ENCODE results near the gene MRPL12. TPM values are rescaled to one million over a fixed set of nuclear protein-coding genes. Genes with fewer than 3 reads are reported as not detected.

The MRPL12 gene
- total and polyA plus RNA-seq, 9 of the 15 experiments (the other 6 are each of a cell fraction or from before 2014, with no cell fraction given), result 0.94 to 338 (median 100) TPM

GRCh38 chr17:81711814-81712467, 8.8 kb downstream of the MRPL12 start, which contains the start of gene SLC25A10 (continued):
- peak; percentile 75 for TF ChIP-seq GMEB1 (CRISPR knock-in tag; IDR thresholded peaks at IDR 0.05)
- TF ChIP-seq ELF4 (CRISPR knock-in tag; IDR thresholded peaks at IDR 0.05), result no peak
- TF ChIP-seq KAT8 (IDR thresholded peaks at IDR 0.05; ENCODE audit: low read depth), result no peak
- TF ChIP-seq, protein P1, sequence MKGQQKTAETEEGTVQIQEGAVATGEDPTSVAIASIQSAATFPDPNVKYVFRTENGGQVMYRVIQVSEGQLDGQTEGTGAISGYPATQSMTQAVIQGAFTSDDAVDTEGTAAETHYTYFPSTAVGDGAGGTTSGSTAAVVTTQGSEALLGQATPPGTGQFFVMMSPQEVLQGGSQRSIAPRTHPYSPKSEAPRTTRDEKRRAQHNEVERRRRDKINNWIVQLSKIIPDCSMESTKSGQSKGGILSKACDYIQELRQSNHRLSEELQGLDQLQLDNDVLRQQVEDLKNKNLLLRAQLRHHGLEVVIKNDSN (CRISPR knock-in tag; IDR thresholded peaks at IDR 0.05), result peak; percentile 89
- TF ChIP-seq IRF2 (CRISPR knock-in tag; IDR thresholded peaks at IDR 0.05), result no peak
- TF ChIP-seq, protein P2, sequence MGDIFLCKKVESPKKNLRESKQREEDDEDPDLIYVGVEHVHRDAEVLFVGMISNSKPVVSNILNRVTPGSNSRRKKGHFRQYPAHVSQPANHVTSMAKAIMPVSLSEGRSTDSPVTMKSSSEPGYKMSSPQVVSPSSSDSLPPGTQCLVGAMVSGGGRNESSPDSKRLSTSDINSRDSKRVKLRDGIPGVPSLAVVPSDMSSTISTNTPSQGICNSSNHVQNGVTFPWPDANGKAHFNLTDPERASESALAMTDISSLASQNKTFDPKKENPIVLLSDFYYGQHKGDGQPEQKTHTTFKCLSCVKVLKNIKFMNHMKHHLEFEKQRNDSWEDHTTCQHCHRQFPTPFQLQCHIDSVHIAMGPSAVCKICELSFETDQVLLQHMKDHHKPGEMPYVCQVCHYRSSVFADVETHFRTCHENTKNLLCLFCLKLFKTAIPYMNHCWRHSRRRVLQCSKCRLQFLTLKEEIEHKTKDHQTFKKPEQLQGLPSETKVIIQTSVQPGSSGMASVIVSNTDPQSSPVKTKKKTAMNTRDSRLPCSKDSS (IDR thresholded peaks at IDR 0.05; ENCODE audit: low read depth, partially characterized antibody), result no peak
- TF ChIP-seq ZNF232 (CRISPR knock-in tag; IDR thresholded peaks at IDR 0.05), result peak; percentile 74; the same call in 1 of the 2 replicates
- peak; percentile 15 for TF ChIP-seq HNRNPK (IDR thresholded peaks at IDR 0.05; ENCODE audit: low read depth, low read length, poor library complexity, severe bottlenecking)
- no peak for TF ChIP-seq ZNF408 (CRISPR knock-in tag; IDR thresholded peaks at IDR 0.05; ENCODE audit: low read depth)
- TF ChIP-seq TCF7 (IDR thresholded peaks at IDR 0.05; ENCODE audit: borderline replicate concordance), result peak; percentile 40; the same call in 1 of the 2 replicates
- TF ChIP-seq, protein P3, sequence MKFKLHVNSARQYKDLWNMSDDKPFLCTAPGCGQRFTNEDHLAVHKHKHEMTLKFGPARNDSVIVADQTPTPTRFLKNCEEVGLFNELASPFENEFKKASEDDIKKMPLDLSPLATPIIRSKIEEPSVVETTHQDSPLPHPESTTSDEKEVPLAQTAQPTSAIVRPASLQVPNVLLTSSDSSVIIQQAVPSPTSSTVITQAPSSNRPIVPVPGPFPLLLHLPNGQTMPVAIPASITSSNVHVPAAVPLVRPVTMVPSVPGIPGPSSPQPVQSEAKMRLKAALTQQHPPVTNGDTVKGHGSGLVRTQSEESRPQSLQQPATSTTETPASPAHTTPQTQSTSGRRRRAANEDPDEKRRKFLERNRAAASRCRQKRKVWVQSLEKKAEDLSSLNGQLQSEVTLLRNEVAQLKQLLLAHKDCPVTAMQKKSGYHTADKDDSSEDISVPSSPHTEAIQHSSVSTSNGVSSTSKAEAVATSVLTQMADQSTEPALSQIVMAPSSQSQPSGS (CRISPR knock-in tag; IDR thresholded peaks at IDR 0.05), result 0 out of 2 replicates have a peak, but pooled peaks have one; percentile 46
- TF ChIP-seq E2F3 (CRISPR knock-in tag; IDR thresholded peaks at IDR 0.05), result peak; percentile 25; the same call in 1 of the 2 replicates
- TF ChIP-seq, protein P4, sequence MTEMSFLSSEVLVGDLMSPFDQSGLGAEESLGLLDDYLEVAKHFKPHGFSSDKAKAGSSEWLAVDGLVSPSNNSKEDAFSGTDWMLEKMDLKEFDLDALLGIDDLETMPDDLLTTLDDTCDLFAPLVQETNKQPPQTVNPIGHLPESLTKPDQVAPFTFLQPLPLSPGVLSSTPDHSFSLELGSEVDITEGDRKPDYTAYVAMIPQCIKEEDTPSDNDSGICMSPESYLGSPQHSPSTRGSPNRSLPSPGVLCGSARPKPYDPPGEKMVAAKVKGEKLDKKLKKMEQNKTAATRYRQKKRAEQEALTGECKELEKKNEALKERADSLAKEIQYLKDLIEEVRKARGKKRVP (CRISPR knock-in tag; IDR thresholded peaks at IDR 0.05), result peak; percentile 14; the same call in 1 of the 2 replicates
- TF ChIP-seq ZBED1 (IDR thresholded peaks at IDR 0.05), result no peak
- no peak for TF ChIP-seq SRSF3 (IDR thresholded peaks at IDR 0.05; ENCODE audit: insufficient read depth, low read length)
- TF ChIP-seq MAX (CRISPR knock-in tag; IDR thresholded peaks at IDR 0.05), result peak; percentile 98
- peak; percentile 93 for TF ChIP-seq TFAP4 (CRISPR knock-in tag; IDR thresholded peaks at IDR 0.05; ENCODE audit: borderline replicate concordance)
- TF ChIP-seq ZFX (CRISPR knock-in tag; IDR thresholded peaks at IDR 0.05), result peak; percentile 75
